ENCODE data around the gene ANKRD44. TPM values are rescaled to one million over a fixed set of nuclear protein-coding genes. Genes with fewer than 3 reads are reported as not detected.

The ANKRD44 gene
- total RNA-seq, 1 donor from 2014 or later: 12.0 TPM

DNA sequence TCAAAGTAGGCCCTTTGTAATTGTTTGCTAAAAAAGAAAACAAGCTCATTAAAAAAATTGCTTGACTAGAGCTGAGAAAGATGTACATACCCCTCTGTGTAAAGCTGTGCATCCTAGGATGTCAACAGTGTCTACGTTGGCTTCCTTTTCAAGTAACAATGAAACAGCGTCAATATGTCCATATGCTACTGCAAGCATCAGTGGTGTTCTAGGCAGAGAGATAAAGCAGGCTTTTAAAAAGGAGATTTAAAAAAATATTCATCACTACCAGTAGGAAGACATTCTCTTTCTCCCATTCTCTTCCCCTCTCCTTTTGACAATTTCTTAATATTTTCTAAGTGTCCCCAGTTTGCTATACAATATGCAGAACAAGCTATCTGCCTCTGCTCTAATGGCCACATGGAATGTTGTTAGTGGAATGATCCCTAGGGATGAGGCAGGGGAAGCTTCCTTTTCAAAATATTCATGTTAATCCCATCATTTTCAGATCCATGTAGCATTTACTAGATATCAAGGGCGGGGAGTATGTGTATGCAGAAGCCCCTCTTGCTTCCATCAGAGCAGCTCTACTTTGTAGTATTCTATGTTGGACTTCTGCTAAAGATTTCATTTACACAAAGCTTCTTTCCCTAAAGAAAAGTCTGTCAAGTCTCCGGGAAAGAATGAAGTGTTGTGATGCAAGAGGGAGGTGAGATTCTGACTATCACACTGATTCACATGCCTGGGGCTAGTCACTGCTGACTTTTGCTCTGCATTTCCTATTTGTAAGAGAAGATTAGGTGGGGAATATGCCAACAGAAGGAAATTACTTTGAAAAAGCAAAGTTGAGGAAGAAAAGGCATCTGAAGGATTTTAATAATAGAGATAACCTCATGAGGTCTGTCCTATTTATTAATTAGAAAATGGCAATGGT is 302.6 kb downstream of the ANKRD44 start:
- Mint-ChIP-seq H3K27ac (ENCODE audit: unreplicated experiment) (peak overlapping the region; percentile 98), H3K27me3 (ENCODE audit: unreplicated experiment) (peaks cover 11% of the 10 kb centered on the region), H3K9me3 (ENCODE audit: unreplicated experiment) (peaks cover 11% of the 10 kb centered on the region), H3K36me3 (ENCODE audit: unreplicated experiment) (no peaks in the 10 kb centered on the region), H3K4me1 (ENCODE audit: low read depth, unreplicated experiment) (peaks cover 53% of the 10 kb centered on the region), H3K4me3 (ENCODE audit: unreplicated experiment) (peak overlapping the region; percentile 75)
- DNase-seq: no peak
- TF ChIP-seq, protein P1, sequence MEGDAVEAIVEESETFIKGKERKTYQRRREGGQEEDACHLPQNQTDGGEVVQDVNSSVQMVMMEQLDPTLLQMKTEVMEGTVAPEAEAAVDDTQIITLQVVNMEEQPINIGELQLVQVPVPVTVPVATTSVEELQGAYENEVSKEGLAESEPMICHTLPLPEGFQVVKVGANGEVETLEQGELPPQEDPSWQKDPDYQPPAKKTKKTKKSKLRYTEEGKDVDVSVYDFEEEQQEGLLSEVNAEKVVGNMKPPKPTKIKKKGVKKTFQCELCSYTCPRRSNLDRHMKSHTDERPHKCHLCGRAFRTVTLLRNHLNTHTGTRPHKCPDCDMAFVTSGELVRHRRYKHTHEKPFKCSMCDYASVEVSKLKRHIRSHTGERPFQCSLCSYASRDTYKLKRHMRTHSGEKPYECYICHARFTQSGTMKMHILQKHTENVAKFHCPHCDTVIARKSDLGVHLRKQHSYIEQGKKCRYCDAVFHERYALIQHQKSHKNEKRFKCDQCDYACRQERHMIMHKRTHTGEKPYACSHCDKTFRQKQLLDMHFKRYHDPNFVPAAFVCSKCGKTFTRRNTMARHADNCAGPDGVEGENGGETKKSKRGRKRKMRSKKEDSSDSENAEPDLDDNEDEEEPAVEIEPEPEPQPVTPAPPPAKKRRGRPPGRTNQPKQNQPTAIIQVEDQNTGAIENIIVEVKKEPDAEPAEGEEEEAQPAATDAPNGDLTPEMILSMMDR (IDR thresholded peaks at IDR 0.05; ENCODE audit: partially characterized antibody, unreplicated experiment): no peak

DNA sequence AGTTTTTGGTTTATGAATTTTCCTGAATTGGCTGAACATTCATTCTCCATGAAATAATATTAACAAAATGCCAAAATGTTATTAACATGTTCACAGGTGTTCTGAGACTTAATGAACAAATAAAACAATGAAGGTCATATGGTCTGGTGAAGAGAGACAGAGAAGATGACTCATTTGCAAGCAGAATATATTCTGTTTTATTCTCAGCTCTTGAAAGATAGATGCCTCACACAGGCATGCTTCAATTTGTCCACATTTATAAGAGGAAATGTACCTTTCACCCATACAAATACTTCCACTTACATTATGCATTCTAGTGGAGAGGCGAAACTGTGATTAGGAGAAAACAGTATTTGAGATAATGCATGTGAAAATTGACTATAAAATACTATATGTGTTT is 308.7 kb downstream of the ANKRD44 start:
- no peak overlapping the region for H3K27ac Mint-ChIP-seq (ENCODE audit: unreplicated experiment)
- peaks cover 17% of the 10 kb centered on the region for H3K4me1 Mint-ChIP-seq (ENCODE audit: low read depth, unreplicated experiment)
- TF ChIP-seq, protein P1 (IDR thresholded peaks at IDR 0.05; ENCODE audit: partially characterized antibody, unreplicated experiment): no peak
- no peaks in the 10 kb centered on the region for H3K36me3 Mint-ChIP-seq (ENCODE audit: unreplicated experiment)
- peaks cover 2% of the 10 kb centered on the region for H3K27me3 Mint-ChIP-seq (ENCODE audit: unreplicated experiment)
- peaks cover 1% of the 10 kb centered on the region for H3K9me3 Mint-ChIP-seq (ENCODE audit: unreplicated experiment)
- H3K4me3 Mint-ChIP-seq (ENCODE audit: unreplicated experiment): no peak overlapping the region
- no peak for DNase-seq

DNA sequence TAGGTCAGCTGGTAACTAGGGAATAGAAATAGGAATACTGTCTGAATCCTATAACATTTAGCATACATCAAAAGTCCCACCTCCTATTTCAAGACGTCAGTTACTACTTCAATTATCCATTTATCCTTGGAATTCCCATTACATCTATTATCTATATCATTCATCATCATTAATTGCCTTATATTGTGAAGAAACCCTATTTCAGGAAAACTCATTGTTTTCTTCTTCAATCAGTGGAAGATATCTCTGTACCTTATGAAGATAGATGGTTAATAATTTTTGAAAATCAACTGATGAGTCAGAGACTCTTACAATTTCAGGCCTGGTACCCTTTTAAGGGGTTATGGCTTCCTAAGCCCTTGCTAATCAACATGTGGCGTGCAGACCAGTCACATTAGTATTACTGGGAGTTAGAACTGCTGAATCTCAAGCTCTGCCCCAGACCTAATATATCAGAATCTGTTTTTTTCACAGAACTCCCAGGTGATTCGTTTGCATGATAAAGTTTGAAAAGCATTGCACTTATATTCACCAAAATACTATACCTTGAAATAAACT is 314.7 kb downstream of the ANKRD44 start:
- H3K4me3 Mint-ChIP-seq (ENCODE audit: unreplicated experiment): no peak overlapping the region
- no peaks in the 10 kb centered on the region for H3K27me3 Mint-ChIP-seq (ENCODE audit: unreplicated experiment)
- peaks cover 12% of the 10 kb centered on the region for H3K4me1 Mint-ChIP-seq (ENCODE audit: low read depth, unreplicated experiment)
- no peak for DNase-seq
- TF ChIP-seq, protein P1 (IDR thresholded peaks at IDR 0.05; ENCODE audit: partially characterized antibody, unreplicated experiment): no peak
- H3K36me3 Mint-ChIP-seq (ENCODE audit: unreplicated experiment): no peaks in the 10 kb centered on the region
- peaks cover 2% of the 10 kb centered on the region for H3K9me3 Mint-ChIP-seq (ENCODE audit: unreplicated experiment)
- no peak overlapping the region for H3K27ac Mint-ChIP-seq (ENCODE audit: unreplicated experiment)

DNA sequence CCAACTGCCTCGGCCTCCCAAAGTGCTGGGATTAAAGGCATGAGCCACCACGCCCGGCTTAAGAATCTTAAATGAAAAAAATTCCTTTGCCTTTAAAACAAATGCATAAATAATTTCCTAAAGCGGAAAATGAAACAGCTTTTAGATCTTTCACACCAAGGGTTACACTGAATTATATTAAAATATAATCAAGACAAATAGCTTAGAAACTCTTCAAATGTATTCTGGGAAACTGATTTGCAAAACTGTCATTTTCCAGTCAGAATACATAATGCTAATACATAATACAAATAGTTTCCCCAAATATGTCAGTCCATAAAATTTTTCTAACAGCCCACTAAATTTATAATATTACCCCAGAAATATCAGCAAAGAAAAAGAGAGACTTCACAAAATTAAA is 315.8 kb downstream of the ANKRD44 start:
- H3K27me3 Mint-ChIP-seq (ENCODE audit: unreplicated experiment): no peaks in the 10 kb centered on the region
- TF ChIP-seq, protein P1 (IDR thresholded peaks at IDR 0.05; ENCODE audit: partially characterized antibody, unreplicated experiment): no peak
- peaks cover 2% of the 10 kb centered on the region for H3K9me3 Mint-ChIP-seq (ENCODE audit: unreplicated experiment)
- DNase-seq: no peak
- peaks cover 22% of the 10 kb centered on the region for H3K4me1 Mint-ChIP-seq (ENCODE audit: low read depth, unreplicated experiment)
- H3K36me3 Mint-ChIP-seq (ENCODE audit: unreplicated experiment): no peaks in the 10 kb centered on the region
- no peak overlapping the region for H3K4me3 Mint-ChIP-seq (ENCODE audit: unreplicated experiment)
- H3K27ac Mint-ChIP-seq (ENCODE audit: unreplicated experiment): no peak overlapping the region

DNA sequence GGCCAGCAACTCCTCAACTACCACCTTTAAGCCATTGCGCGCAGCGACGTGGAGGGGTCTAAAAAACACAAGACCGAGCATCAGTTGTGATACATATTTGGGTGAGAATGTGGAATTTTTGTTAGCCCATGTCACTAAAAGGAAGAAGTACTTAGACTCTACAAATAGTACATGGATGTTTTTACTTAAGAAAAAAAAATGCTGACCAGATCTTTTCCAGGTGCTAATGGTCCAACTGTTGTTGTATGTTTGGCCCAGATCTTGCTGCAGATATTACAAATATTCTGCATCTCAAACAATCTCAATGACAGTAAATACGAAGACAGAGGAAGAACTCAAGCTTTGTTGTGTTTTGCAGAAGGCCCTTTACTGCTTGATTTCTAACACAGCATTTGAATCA is 317.0 kb downstream of the ANKRD44 start:
- DNase-seq: no peak
- Mint-ChIP-seq H3K27ac (ENCODE audit: unreplicated experiment) (no peak overlapping the region), H3K4me3 (ENCODE audit: unreplicated experiment) (no peak overlapping the region), H3K36me3 (ENCODE audit: unreplicated experiment) (no peaks in the 10 kb centered on the region), H3K4me1 (ENCODE audit: low read depth, unreplicated experiment) (peaks cover 27% of the 10 kb centered on the region), H3K9me3 (ENCODE audit: unreplicated experiment) (peaks cover 2% of the 10 kb centered on the region), H3K27me3 (ENCODE audit: unreplicated experiment) (no peaks in the 10 kb centered on the region)
- TF ChIP-seq, protein P1 (IDR thresholded peaks at IDR 0.05; ENCODE audit: partially characterized antibody, unreplicated experiment): no peak
